Esophagus muscularis mucosa (tissue), 4 donors: ENCODE results near the gene PCSK6. TPM values are rescaled to one million over a fixed set of nuclear protein-coding genes. Genes with fewer than 3 reads are reported as not detected.

ENCODE experiments used
- DNase-seq: peaks from one replicate; pipeline ENCODE4 v3.0.0-alpha.2; 2017; ENCODE audit errors: extremely low spot score
- H3K27ac ChIP-seq, 4 donors: fragments of 200-600 bp; sonication (generic); replicated peaks in 1 of 4; 1 replicate in 3 of 4; 2 replicates in 1 of 4; pipeline ENCODE4 v1.5.1; 2016 to 2019; ENCODE audit warnings: mild to moderate bottlenecking in 1 of 4
- H3K27me3 ChIP-seq, 4 donors: fragments of 200-600 bp; sonication (generic); one replicate each; pipeline versions ENCODE4 v1.5.1 to v1.6.0; 2016 to 2019
- H3K36me3 ChIP-seq, 4 donors: fragments of 200-600 bp; sonication (generic); one replicate each; pipeline ENCODE4 v1.5.1; 2016 to 2019
- H3K4me1 ChIP-seq, 4 donors: fragments of 200-600 bp; sonication (generic); one replicate each; pipeline ENCODE4 v1.5.1; 2016 to 2019
- H3K4me3 ChIP-seq, 4 donors: fragments of 200-600 bp; sonication (generic); 1 replicate in 2 of 4; 2 replicates in 2 of 4; pipeline ENCODE4 v1.5.1; 2016 to 2019; ENCODE audit warnings: mild to moderate bottlenecking in 4 of 4, moderate library complexity in 1 of 4
- H3K9me3 ChIP-seq, 4 donors: fragments of 200-600 bp; sonication (generic); 1 replicate in 3 of 4; 2 replicates in 1 of 4; pipeline ENCODE4 v1.5.1; 2016 to 2019
- EP300 ChIP-seq: sonication (generic); formaldehyde crosslinking; IDR thresholded peaks from one replicate; pipeline ENCODE4 v1.6.1; 2017; ENCODE audit warnings: antibody characterized with exemption
- POLR2A ChIP-seq: fragments of 450-650 bp; IDR thresholded peaks from one replicate; pipeline ENCODE4 v1.6.1; 2017; ENCODE audit warnings: antibody characterized with exemption, moderate library complexity, mild to moderate bottlenecking, low read depth
- POLR2AphosphoS5 ChIP-seq, 2 donors: sonication (generic); formaldehyde crosslinking; IDR thresholded peaks; one replicate each; pipeline ENCODE4 v1.6.1; 2017; ENCODE audit warnings: antibody characterized with exemption in 2 of 2
- WGBS: methylation state at CpG from one replicate; pipeline ENCODE4 v1.1.5; 2018; 5-methylcytosine and 5-hydroxymethylcytosine counted together
- intact Hi-C: fragments of 100-400 bp; cut with DNase I; formaldehyde crosslinking; loops from one replicate; pipeline ENCODE4 v1.15.1; 2023
- total RNA-seq, 4 donors: library from RNA; depleted of rRNA; stranded (reverse); fragments of >200 nt; gene quantifications; one replicate each; pipeline versions ENCODE4 v1.1.0 to v1.2.1, GENCODE V29; 2016
- TF ChIP-seq, protein P1 (sequence below), 3 experiments: fragments of 200-600 bp in 2 of 3; fragments of 450-650 bp in 1 of 3; sonication (generic) in 2 of 3; IDR thresholded peaks; one replicate each; pipeline ENCODE4 v1.5.1; 2017 to 2019; ENCODE audit warnings: antibody characterized with exemption in 3 of 3, mild to moderate bottlenecking in 2 of 3, moderate library complexity in 1 of 3

PCSK6 gene
- total RNA-seq, 4 donors from 2014 or later = 13.6 to 24.1 (median 15.3) TPM

DNA sequence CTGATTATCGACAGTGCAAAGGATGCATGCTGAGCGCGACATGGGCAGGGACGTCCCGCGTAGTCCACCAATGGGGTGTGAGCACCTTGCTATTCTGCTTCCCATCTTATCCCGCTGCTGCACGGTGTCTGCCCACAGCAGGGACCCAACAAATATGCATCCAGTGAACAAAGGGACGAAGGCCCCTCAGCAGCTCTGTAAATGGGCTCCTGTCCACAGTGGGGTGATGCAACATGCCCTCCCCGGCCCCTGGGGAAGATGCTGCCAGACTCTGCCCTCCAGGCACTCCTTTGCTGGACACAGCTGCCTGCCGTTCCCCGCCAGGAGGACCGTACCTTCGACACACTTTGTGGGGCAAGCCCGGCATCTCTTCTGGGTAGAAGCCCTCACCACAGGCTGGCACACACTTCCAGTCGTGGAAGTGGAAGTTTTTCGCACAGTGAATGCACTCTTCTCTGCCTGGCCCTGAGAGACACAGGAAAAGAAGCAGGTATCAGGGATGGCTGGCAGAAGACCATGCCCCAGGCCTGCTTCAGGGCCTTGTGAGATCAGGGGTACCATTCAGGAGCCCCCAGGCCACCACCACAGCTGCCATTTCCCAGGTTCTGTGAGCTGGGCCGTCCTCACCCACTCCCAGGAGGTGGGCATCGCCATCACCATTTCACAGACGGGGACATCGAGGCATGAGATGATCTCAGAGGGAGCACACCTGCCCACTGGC lies 176.3 kb downstream of the PCSK6 start:
- Histone ChIP-seq H3K27ac (no peak overlapping the region), H3K9me3 (no peaks in the 10 kb centered on the region), H3K36me3 (peaks cover 0 to 19% (median 0%) of the 10 kb centered on the region in 4 donors), H3K4me1 (no peaks in the 10 kb centered on the region), H3K27me3 (peaks cover 0 to 26% (median 0%) of the 10 kb centered on the region in 4 donors), H3K4me3 (no peak overlapping the region)
- no peak for DNase-seq
- no peak for TF ChIP-seq EP300
- TF ChIP-seq, protein P1, sequence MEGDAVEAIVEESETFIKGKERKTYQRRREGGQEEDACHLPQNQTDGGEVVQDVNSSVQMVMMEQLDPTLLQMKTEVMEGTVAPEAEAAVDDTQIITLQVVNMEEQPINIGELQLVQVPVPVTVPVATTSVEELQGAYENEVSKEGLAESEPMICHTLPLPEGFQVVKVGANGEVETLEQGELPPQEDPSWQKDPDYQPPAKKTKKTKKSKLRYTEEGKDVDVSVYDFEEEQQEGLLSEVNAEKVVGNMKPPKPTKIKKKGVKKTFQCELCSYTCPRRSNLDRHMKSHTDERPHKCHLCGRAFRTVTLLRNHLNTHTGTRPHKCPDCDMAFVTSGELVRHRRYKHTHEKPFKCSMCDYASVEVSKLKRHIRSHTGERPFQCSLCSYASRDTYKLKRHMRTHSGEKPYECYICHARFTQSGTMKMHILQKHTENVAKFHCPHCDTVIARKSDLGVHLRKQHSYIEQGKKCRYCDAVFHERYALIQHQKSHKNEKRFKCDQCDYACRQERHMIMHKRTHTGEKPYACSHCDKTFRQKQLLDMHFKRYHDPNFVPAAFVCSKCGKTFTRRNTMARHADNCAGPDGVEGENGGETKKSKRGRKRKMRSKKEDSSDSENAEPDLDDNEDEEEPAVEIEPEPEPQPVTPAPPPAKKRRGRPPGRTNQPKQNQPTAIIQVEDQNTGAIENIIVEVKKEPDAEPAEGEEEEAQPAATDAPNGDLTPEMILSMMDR (IDR thresholded peaks at IDR 0.05) = no peak
- 91% methylated on average over 17 of the region's 21 CpGs for WGBS
- intact Hi-C loops = no loop called here

DNA sequence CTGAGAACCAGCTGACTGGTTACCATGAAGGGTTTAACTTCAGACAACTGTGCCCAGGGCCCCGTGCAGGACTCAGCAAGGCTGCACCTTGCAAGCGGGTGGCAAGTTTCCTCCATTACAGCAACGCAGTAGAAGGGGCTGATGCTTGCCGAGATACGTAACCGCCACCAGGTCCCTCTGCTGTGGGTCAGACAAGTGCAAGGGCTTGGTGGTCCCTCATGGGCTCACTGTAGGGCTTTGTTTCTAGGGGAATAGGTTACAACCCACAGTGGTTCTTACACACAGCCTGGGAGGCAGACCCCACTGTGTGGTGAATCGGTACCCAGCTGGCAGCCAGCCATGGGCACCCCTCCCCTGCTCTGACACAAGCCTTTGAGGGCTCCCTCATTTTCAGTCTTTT lies 179.0 kb downstream of the PCSK6 start:
- intact Hi-C loops = no loop called here
- Histone ChIP-seq H3K27ac (no peak overlapping the region), H3K4me1 (no peaks in the 10 kb centered on the region), H3K9me3 (no peaks in the 10 kb centered on the region), H3K4me3 (no peak overlapping the region), H3K36me3 (peaks cover 0 to 10% (median 0%) of the 10 kb centered on the region in 4 donors), H3K27me3 (peaks cover 0 to 43% (median 0%) of the 10 kb centered on the region in 4 donors)
- no peak for DNase-seq
- TF ChIP-seq POLR2AphosphoS5 (IDR thresholded peaks at IDR 0.05) (no peak), EP300 (no peak), POLR2A (no peak)
- TF ChIP-seq, protein P1 (IDR thresholded peaks at IDR 0.05) = no peak
- 82% methylated on average over 7 of the region's 7 CpGs for WGBS

DNA sequence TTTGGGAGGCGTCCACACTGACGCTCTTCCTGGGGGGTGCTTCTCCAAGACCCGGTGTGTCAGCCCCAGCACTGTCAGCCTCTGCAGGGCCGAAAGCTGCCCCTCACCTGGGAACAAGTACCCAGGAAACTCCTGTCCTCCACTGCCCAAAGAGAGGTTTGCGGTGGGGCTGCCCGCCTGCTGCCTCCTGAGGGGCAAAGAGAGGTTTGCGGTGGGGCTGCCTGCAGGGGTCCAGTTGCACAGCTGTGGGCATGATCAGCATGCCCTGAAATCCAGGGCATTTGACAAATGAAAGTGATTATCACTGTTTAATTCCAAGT lies 179.4 kb downstream of the PCSK6 start:
- WGBS = 93% methylated on average over 6 of the region's 7 CpGs
- intact Hi-C loops = no loop called here
- no peak overlapping the region for H3K4me3 ChIP-seq
- H3K27me3 ChIP-seq = peaks cover 0 to 43% (median 0%) of the 10 kb centered on the region in 4 donors
- peaks cover 0 to 10% (median 0%) of the 10 kb centered on the region in 4 donors for H3K36me3 ChIP-seq
- DNase-seq = no peak
- no peak overlapping the region for H3K27ac ChIP-seq
- no peak for TF ChIP-seq POLR2AphosphoS5 (IDR thresholded peaks at IDR 0.05)
- TF ChIP-seq, protein P1 (IDR thresholded peaks at IDR 0.05) = no peak
- no peak for TF ChIP-seq POLR2A
- TF ChIP-seq EP300 = no peak
- H3K9me3 ChIP-seq = no peaks in the 10 kb centered on the region
- no peaks in the 10 kb centered on the region for H3K4me1 ChIP-seq

DNA sequence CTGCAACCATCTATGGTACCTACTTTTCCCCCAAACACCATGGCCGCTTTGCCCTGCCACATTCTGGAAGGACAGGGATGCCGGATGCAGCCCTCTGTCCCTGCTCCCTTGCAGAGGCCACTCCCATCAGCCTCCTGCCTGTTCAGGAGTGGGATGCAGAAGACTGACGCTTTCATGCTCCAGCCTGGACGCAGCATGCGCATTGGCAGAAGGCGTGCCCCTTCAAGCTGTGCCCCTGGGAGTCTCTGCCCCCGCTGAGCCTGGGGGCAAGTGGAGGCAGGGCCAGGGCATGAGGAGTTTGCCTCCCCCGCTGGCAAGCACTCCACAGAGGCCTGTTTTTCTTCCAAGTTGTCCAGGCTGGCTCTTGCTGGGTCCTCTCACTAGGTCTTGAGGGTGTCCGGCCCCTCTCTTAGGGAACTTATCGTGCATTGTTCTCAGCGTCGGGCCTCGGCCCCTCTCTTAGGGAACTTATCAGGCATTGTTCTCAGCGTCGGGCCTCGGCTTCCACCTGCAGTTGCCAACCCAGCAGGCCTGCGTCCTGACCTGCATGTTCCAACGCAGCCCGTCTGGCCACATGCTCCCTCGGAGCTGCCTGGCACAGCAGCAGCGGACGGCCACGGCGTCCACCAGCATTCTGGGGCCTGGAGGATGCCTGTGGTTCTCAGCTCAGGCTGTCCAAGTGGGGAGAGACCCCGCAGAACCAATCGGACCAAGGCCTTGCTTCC lies 179.9 kb downstream of the PCSK6 start:
- intact Hi-C loops = no loop called here
- peaks cover 0 to 10% (median 0%) of the 10 kb centered on the region in 4 donors for H3K36me3 ChIP-seq
- no peak for DNase-seq
- no peaks in the 10 kb centered on the region for H3K4me1 ChIP-seq
- TF ChIP-seq EP300 (no peak), POLR2A (no peak), POLR2AphosphoS5 (IDR thresholded peaks at IDR 0.05) (no peak)
- TF ChIP-seq, protein P1 (IDR thresholded peaks at IDR 0.05) = no peak
- no peaks in the 10 kb centered on the region for H3K9me3 ChIP-seq
- H3K27me3 ChIP-seq = peaks cover 0 to 43% (median 0%) of the 10 kb centered on the region in 4 donors
- WGBS = 92% methylated on average over 18 of the region's 26 CpGs
- no peak overlapping the region for H3K4me3 ChIP-seq
- H3K27ac ChIP-seq = no peak overlapping the region
